ENCODE results near the gene SALL4.

DNA sequence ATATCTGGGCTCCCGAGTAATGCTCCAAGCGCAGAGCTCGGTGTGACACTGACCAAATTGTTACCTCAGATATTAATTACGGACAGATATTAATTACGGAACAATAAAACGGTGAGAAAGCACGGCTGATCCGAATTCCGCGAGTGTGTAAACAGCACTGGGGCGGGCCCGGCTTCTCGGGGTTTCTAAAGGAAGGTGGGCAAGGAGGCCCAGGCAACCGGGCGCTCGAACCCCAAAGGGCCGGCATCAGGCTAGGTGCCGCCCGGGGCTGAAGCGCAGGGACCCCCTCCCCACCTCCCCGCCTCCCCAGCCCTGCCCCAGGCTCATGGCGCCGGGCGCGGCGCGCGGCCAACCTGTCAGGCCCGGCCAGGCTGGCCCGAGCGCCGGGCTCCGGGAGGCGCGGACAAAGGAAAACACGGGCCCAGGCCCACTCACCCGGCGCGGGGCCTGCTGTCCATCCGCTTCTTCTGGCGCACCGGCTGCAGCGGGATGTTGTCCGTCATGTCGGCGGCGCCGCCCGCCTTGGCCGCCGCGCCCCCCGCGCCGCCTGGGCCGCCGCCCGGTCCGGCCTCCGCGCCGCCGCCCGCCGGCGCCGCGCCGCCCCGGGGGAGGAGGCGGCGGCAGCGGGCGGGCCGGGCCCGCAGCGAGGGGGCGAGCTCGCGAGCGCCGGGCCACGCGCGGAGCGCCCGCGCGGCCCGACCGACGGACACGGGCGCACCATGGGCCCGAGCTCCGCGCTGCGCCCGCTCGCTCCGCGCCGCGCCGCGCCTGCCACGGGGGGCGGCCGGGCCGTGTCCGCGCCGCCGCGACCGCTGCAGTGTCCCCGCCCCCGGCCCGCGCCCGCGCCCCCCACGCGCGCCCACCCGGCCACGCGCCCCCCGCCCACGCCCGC, 34.2 kb downstream of the SALL4 start, which contains the start of gene ATP9A:
- TF ChIP-seq EP300 (IDR thresholded peaks at IDR 0.05), result no peak
- TF ChIP-seq, protein P1, sequence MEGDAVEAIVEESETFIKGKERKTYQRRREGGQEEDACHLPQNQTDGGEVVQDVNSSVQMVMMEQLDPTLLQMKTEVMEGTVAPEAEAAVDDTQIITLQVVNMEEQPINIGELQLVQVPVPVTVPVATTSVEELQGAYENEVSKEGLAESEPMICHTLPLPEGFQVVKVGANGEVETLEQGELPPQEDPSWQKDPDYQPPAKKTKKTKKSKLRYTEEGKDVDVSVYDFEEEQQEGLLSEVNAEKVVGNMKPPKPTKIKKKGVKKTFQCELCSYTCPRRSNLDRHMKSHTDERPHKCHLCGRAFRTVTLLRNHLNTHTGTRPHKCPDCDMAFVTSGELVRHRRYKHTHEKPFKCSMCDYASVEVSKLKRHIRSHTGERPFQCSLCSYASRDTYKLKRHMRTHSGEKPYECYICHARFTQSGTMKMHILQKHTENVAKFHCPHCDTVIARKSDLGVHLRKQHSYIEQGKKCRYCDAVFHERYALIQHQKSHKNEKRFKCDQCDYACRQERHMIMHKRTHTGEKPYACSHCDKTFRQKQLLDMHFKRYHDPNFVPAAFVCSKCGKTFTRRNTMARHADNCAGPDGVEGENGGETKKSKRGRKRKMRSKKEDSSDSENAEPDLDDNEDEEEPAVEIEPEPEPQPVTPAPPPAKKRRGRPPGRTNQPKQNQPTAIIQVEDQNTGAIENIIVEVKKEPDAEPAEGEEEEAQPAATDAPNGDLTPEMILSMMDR (IDR thresholded peaks at IDR 0.05), result peak in 1 of 6 experiments; percentile 4

Measured in upper lobe of left lung (tissue), 4 donors.